ENCODE measurements around the gene SAMM50.

DNA sequence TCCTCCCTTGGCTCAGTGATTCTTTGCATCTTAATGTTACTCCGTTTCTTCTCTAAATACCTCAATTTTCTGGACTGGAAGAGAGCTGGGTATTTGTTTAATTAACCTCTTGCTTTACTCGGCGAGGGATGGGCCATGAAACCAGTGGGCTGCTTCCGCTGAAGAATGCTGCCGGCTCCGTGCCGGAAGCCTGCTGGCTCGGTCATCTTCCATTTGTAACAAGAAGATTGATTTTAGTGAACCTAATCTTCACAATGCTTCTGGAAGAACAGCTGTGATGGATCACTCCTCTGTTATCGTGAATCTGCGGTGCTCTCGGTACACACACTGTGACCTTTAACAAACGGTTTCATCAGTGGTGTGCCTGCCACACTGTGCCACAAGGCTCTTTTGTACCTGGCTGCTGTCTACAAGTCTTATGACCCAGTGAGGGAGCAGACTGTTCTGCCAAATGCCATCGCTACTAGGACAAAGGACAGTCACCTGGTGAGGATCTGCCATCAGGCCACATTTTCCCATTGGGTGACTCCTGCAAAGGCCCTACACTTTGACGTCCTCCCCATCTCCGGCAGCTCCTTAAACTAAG lies 43.5 kb downstream of the SAMM50 start:
- TF ChIP-seq, protein P1, sequence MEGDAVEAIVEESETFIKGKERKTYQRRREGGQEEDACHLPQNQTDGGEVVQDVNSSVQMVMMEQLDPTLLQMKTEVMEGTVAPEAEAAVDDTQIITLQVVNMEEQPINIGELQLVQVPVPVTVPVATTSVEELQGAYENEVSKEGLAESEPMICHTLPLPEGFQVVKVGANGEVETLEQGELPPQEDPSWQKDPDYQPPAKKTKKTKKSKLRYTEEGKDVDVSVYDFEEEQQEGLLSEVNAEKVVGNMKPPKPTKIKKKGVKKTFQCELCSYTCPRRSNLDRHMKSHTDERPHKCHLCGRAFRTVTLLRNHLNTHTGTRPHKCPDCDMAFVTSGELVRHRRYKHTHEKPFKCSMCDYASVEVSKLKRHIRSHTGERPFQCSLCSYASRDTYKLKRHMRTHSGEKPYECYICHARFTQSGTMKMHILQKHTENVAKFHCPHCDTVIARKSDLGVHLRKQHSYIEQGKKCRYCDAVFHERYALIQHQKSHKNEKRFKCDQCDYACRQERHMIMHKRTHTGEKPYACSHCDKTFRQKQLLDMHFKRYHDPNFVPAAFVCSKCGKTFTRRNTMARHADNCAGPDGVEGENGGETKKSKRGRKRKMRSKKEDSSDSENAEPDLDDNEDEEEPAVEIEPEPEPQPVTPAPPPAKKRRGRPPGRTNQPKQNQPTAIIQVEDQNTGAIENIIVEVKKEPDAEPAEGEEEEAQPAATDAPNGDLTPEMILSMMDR (IDR thresholded peaks at IDR 0.05), result no peak
- no peak for TF ChIP-seq POLR2AphosphoS5 (IDR thresholded peaks at IDR 0.05; ENCODE audit: insufficient read depth in 1 of 2, low read depth in 1 of 2)
- no peak for TF ChIP-seq POLR2A (IDR thresholded peaks at IDR 0.05)
